ENCODE data around the gene PEAR1.

PEAR1 gene

GRCh38 chr1:156903328-156904091, 10.0 kb downstream of the PEAR1 start:
- DNase-seq = no peak

- DNase-seq = no peak
Measured at GRCh38 chr1:156904187-156904959, 10.9 kb downstream of the PEAR1 start.

DNA sequence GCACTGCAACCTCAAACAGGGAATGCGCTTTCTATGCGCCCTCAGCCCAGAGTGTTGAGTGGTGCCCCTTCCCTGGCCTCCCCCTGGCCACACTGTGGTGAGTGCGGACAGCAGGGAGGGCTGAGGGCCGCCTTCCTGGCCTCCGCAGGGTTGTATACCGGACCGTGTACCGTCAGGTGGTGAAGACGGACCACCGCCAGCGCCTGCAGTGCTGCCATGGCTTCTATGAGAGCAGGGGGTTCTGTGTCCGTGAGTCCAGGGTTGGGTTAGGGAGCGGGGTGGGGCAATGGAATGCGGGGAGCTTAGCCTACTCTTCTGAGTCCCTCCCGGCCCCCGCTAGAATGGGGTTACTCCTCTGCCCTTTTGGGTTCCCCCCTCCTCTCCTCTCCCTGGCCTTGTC, 11.7 kb downstream of the PEAR1 start:
- no peak for DNase-seq

DNA sequence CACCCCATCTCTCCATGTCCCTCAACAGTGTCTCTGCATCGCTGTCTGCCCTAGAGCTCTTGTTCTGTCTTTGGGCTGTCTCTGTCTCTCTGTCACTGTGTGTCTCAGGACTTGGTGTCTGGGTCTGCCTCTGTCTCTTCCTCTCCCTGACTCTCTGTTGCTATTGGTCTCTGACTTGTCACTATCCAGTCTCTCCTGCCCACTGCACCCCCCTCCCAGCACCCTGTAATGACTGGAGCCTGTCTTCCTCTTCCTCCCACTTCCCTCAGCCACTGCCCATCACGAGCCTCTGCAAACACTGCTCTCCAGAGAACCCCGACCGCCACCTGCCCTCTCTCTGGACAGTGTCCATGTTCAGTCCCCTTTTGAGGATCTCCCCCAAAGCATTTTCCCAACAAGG, 12.1 kb downstream of the PEAR1 start:
- no peak for DNase-seq

DNA sequence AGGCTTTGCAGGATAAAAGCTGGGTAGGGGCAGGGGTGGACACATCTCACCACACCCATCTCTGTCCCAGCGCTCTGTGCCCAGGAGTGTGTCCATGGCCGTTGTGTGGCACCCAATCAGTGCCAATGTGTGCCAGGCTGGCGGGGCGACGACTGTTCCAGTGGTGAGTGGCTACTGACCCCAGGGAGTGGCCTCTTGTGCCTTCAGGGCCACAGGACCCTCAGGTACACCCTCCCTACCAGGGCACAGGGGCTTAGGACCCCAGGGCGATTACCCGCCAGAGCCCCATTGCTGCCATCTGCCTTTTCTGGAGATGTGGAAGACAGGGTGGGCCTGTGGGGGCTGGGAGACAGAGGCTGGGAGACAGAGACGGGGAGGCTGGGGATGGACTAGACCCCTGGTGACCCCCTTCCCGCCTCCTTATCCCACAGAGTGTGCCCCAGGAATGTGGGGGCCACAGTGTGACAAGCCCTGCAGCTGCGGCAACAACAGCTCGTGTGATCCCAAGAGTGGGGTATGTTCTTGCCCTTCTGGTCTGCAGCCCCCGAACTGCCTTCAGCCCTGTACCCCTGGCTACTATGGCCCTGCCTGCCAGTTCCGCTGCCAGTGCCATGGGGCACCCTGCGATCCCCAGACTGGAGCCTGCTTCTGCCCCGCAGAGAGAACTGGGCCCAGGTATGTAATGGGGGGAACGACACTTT, 12.8 kb downstream of the PEAR1 start:
- DNase-seq = no peak

- no peak for DNase-seq
Measured at GRCh38 chr1:156908541-156908940, 15.0 kb downstream of the PEAR1 start.

- DNase-seq = no peak
Measured at GRCh38 chr1:156908955-156909354, 15.4 kb downstream of the PEAR1 start.

GRCh38 chr1:156909671-156910070, 16.2 kb downstream of the PEAR1 start:
- no peak for DNase-seq

DNA sequence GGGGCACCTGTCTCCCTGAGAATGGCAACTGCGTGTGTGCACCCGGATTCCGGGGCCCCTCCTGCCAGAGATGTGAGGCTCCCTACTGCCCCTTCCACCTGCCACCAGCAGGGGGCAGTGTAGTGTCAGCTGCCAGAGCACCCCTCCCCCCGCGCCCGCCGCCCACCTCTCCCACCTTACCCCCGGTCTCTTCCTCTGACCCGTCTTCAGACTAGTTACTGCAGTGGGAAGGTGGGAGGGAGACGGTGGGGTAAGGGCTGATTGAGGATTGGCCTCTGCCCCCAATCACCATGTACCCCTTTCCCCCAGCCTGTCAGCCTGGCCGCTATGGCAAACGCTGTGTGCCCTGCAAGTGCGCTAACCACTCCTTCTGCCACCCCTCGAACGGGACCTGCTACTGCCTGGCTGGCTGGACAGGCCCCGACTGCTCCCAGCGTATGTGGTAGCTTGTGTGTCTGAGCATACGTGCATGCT, 16.8 kb downstream of the PEAR1 start:
- no peak for DNase-seq

- no peak for DNase-seq
Measured at GRCh38 chr1:156911577-156912298, 18.2 kb downstream of the PEAR1 start.

DNA sequence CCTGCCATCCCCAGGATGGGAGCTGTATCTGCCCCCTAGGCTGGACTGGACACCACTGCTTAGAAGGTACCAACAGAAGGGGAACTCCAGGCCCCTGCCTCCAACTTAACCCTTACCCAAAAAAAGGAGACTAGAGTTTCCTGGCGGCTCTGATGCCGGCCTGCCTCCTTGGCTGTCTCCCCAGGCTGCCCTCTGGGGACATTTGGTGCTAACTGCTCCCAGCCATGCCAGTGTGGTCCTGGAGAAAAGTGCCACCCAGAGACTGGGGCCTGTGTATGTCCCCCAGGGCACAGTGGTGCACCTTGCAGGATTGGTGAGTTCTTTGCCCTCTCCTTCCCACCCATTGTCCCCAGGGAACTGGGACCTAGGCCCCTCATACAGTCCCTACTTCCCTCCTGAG, 18.8 kb downstream of the PEAR1 start:
- no peak for DNase-seq

GRCh38 chr1:156912861-156913808, 19.6 kb downstream of the PEAR1 start:
- no peak for DNase-seq

GRCh38 chr1:156913809-156914387, 20.4 kb downstream of the PEAR1 start:
- DNase-seq = no peak

DNA sequence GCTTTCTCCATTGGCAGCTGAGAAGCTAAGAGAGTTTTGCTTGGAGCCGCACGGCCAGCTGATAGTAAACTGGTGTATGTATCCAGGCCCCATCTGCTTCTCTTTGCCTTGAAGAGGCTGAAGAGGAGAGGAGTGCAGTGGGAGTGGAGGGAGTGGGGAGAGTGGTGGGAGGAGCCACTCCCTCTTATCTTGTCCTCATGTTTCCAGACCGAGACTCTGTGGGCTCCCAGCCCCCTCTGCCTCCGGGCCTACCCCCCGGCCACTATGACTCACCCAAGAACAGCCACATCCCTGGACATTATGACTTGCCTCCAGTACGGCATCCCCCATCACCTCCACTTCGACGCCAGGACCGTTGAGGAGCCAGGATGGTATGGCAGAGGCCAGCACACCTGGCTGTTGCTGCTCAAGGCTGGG, 20.9 kb downstream of the PEAR1 start:
- no peak for DNase-seq

DNA sequence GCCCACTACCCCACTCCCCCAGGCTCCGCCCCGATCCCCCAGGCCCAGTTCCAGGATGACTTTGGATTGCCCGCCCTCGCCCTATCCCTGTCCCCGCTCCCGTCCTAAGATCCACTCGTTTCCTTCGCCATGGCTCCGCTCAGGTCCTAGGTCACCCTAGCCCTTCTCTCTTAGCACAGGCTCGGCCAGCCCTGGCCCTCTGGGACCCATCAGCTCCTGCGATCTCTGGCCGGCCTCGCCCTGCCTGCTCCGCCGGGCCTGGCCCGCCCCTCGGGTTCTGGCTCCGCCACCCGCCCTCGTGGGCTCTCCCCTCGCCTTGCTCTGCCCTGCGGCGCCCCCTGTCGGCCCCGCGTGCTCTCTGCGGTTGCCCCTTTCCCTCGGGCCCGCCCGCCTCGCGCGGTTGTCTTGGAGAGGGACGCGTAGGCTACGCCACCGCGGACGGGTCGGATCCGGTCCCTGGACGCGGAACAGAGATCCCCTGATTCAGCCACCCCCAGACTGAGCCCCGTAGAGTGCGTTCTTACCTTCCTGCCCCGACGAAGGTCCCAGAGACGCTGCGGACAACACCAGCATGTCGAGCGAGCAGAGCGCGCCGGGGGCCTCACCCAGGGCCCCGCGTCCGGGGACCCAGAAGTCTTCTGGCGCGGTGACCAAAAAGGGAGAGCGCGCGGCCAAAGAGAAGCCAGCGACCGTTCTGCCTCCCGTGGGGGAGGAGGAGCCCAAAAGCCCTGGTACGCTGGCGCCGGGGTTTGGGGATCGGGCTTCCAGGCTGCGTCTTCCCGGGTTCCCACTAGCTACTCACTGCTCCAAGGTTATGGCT, 26.9 kb downstream of the PEAR1 start, which contains the start of gene LRRC71:
Gene LRRC71 (plus strand): TSS at position 400 of the 820 bp plus-strand sequence. CDS start 172 bp downstream, at position 572.
- no peak for DNase-seq

DNA sequence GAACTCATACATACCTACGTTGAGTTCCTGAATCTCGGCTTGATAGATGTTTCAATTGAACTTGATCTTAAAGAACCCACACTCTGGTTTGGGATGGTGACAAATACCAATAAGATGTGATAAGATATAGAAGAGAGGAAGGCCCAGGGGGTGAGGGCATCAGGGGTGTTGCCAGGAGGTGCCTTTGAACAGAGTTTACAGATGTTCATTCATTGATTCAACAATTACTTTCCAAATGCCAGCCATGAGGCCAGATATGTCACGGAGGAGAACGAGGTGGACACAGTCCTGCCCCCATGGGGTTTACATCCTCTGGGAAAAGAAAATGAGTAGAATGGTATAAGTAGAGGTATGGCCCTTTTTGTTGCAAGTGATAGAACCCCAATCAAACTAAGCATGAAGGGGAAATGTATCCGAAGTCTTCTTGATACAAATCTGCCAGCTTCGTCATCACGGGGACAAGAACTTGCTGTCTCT, 27.6 kb downstream of the PEAR1 start:
- DNase-seq = no peak

- DNase-seq = no peak
Measured at GRCh38 chr1:156922986-156923669, 29.6 kb downstream of the PEAR1 start.

- no peak for DNase-seq
Measured at GRCh38 chr1:156923670-156924477, 30.4 kb downstream of the PEAR1 start.
